KMS-11 (cell line): ENCODE results near the gene TMF1.

Experiments
- H2AFZ ChIP-seq: fragments of 200-600 bp; sonication (generic); 2 replicates; pipeline ENCODE4 v1.6.1; 2016; ENCODE audit warnings: antibody characterized with exemption, mixed run types, low read depth
- H3K27ac ChIP-seq: fragments of 200-600 bp; sonication (generic); 2 replicates; pipeline ENCODE4 v1.6.1; 2016; ENCODE audit warnings: mild to moderate bottlenecking, mixed run types
- H3K27me3 ChIP-seq: fragments of 200-600 bp; sonication (generic); 2 replicates; pipeline ENCODE4 v1.6.1; 2017; ENCODE audit warnings: mild to moderate bottlenecking, low read depth, mixed run types, moderate library complexity; ENCODE audit not compliant: insufficient read depth
- H3K36me3 ChIP-seq: fragments of 200-600 bp; sonication (generic); 2 replicates; pipeline ENCODE4 v1.6.1; 2017; ENCODE audit warnings: mild to moderate bottlenecking, mixed run types; ENCODE audit not compliant: insufficient read depth
- H3K4me1 ChIP-seq: fragments of 200-600 bp; sonication (generic); 2 replicates; pipeline ENCODE4 v1.6.1; 2016; ENCODE audit warnings: mild to moderate bottlenecking, low read depth, mixed run types; ENCODE audit not compliant: poor library complexity, severe bottlenecking
- H3K4me2 ChIP-seq: fragments of 200-600 bp; sonication (generic); 2 replicates; pipeline ENCODE4 v1.7.0; 2016; ENCODE audit warnings: mild to moderate bottlenecking, mixed run types
- H3K4me3 ChIP-seq: fragments of 200-600 bp; sonication (generic); IDR thresholded peaks from 2 replicates; pipeline ENCODE4 v1.6.1; 2017; ENCODE audit warnings: low read depth, low read length, mixed read lengths; ENCODE audit not compliant: insufficient read depth
- H3K79me2 ChIP-seq: fragments of 200-600 bp; sonication (generic); 2 replicates; pipeline ENCODE4 v1.6.1; 2016; ENCODE audit warnings: low read depth, mixed run types; ENCODE audit not compliant: insufficient read depth
- H3K9ac ChIP-seq: fragments of 200-600 bp; sonication (generic); 2 replicates; pipeline ENCODE4 v1.6.1; 2016; ENCODE audit warnings: mild to moderate bottlenecking, mixed run types
- H4K20me1 ChIP-seq: fragments of 200-600 bp; sonication (generic); 2 replicates; pipeline ENCODE4 v1.6.1; 2016; ENCODE audit warnings: mild to moderate bottlenecking, mixed run types; ENCODE audit not compliant: insufficient read depth
- CTCF ChIP-seq: fragments of 200-600 bp; sonication (generic); conservative IDR thresholded peaks from 2 replicates; pipeline ENCODE4 v1.6.1; 2017; ENCODE audit warnings: low read depth, mild to moderate bottlenecking, antibody characterized with exemption, low read length, moderate library complexity, mixed read lengths

The TMF1 gene

GRCh38 chr3:68986496-68987208 lies 65.5 kb downstream of the TMF1 start:
- H3K4me1 ChIP-seq = no peaks in the 10 kb centered on the region
- no peak overlapping the region for H3K4me3 ChIP-seq
- H3K36me3 ChIP-seq = no peaks in the 10 kb centered on the region
- H3K27ac ChIP-seq = no peak overlapping the region
- no peaks in the 10 kb centered on the region for H3K27me3 ChIP-seq
- H4K20me1 ChIP-seq = no peaks in the 10 kb centered on the region
- H2AFZ ChIP-seq = no peak overlapping the region
- H3K9ac ChIP-seq = no peak overlapping the region
- no peak overlapping the region for H3K4me2 ChIP-seq
- no peaks in the 10 kb centered on the region for H3K79me2 ChIP-seq
- no peak for TF ChIP-seq CTCF

- no peaks in the 10 kb centered on the region for H3K36me3 ChIP-seq
- H3K4me2 ChIP-seq = no peak overlapping the region
- no peaks in the 10 kb centered on the region for H4K20me1 ChIP-seq
- H3K4me3 ChIP-seq = no peak overlapping the region
- no peaks in the 10 kb centered on the region for H3K27me3 ChIP-seq
- no peak overlapping the region for H3K27ac ChIP-seq
- no peaks in the 10 kb centered on the region for H3K79me2 ChIP-seq
- H3K4me1 ChIP-seq = no peaks in the 10 kb centered on the region
- no peak overlapping the region for H3K9ac ChIP-seq
- no peak overlapping the region for H2AFZ ChIP-seq
- no peak for TF ChIP-seq CTCF
These were observed 66.9 kb downstream of the TMF1 start for GRCh38 chr3:68985146-68985790.

- no peaks in the 10 kb centered on the region for H3K79me2 ChIP-seq
- no peak overlapping the region for H3K4me3 ChIP-seq
- no peaks in the 10 kb centered on the region for H3K36me3 ChIP-seq
These were observed 68.1 kb downstream of the TMF1 start for GRCh38 chr3:68984011-68984530.

GRCh38 chr3:68977486-68978167 lies 74.5 kb downstream of the TMF1 start:
- H3K27me3 ChIP-seq = no peaks in the 10 kb centered on the region
- TF ChIP-seq CTCF = no peak
- no peak overlapping the region for H3K4me3 ChIP-seq
- H4K20me1 ChIP-seq = no peaks in the 10 kb centered on the region
- H3K27ac ChIP-seq = no peak overlapping the region
- no peak overlapping the region for H3K4me2 ChIP-seq
- no peaks in the 10 kb centered on the region for H3K36me3 ChIP-seq
- H2AFZ ChIP-seq = no peak overlapping the region
- H3K79me2 ChIP-seq = no peaks in the 10 kb centered on the region
- H3K9ac ChIP-seq = no peak overlapping the region
- no peaks in the 10 kb centered on the region for H3K4me1 ChIP-seq

More at GRCh38 chr3:68984011-68984530, 68.1 kb downstream of the TMF1 start:
- no peak overlapping the region for H3K4me2 ChIP-seq
- no peak for TF ChIP-seq CTCF
- H2AFZ ChIP-seq = no peak overlapping the region
- no peaks in the 10 kb centered on the region for H3K4me1 ChIP-seq
- H3K27ac ChIP-seq = no peak overlapping the region
- H3K9ac ChIP-seq = no peak overlapping the region
- H3K27me3 ChIP-seq = no peaks in the 10 kb centered on the region
- H4K20me1 ChIP-seq = no peaks in the 10 kb centered on the region
